ENCODE results near the gene LMAN1. TPM values are rescaled to one million over a fixed set of nuclear protein-coding genes. Genes with fewer than 3 reads are reported as not detected.
A peak's percentile ranks its signal among the peaks of the same experiment; 100 is the strongest.

Gene LMAN1
- total RNA-seq, 6 experiments from 2014 or later = 128 to 159 (median 149) TPM

GRCh38 chr18:59359576-59359952 lies 499 bp upstream of the LMAN1 start:
- Mint-ChIP-seq H3K36me3 (ENCODE audit: low read depth) (peaks cover 29% of the 10 kb centered on the region), H3K9me3 (no peaks in the 10 kb centered on the region), H3K27ac (no peak overlapping the region), H3K4me1 (ENCODE audit: low read depth) (peaks cover 45% of the 10 kb centered on the region), H3K27me3 (ENCODE audit: insufficient read depth) (peaks cover 4% of the 10 kb centered on the region; the same call in 1 of the 2 replicates), H3K4me3 (peak overlapping the region; percentile 83)
- TF ChIP-seq, protein P1, sequence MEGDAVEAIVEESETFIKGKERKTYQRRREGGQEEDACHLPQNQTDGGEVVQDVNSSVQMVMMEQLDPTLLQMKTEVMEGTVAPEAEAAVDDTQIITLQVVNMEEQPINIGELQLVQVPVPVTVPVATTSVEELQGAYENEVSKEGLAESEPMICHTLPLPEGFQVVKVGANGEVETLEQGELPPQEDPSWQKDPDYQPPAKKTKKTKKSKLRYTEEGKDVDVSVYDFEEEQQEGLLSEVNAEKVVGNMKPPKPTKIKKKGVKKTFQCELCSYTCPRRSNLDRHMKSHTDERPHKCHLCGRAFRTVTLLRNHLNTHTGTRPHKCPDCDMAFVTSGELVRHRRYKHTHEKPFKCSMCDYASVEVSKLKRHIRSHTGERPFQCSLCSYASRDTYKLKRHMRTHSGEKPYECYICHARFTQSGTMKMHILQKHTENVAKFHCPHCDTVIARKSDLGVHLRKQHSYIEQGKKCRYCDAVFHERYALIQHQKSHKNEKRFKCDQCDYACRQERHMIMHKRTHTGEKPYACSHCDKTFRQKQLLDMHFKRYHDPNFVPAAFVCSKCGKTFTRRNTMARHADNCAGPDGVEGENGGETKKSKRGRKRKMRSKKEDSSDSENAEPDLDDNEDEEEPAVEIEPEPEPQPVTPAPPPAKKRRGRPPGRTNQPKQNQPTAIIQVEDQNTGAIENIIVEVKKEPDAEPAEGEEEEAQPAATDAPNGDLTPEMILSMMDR (IDR thresholded peaks at IDR 0.05) = no peak
- no peak for DNase-seq

DNA sequence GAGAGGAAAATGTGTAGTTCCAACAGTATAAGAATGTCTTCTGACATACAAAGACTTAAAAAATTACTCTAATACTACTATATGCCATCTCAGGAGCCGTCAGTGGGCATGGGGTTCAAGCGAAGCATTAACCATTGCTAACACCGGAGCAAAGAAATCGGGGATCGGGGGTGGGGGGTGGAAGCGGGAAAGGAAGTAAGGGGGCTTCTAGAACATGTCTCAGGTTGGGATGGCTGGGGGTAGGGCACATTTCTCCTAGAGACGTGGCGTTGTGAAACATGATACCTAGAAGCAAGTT lies 702 bp downstream of the LMAN1 start:
- peaks cover 4% of the 10 kb centered on the region; the same call in 1 of the 2 replicates for H3K27me3 Mint-ChIP-seq (ENCODE audit: insufficient read depth)
- H3K27ac Mint-ChIP-seq = peak overlapping the region; percentile 99
- H3K4me1 Mint-ChIP-seq (ENCODE audit: low read depth) = peaks cover 48% of the 10 kb centered on the region
- no peak for DNase-seq
- peak overlapping the region; percentile 99 for H3K4me3 Mint-ChIP-seq
- no peaks in the 10 kb centered on the region for H3K9me3 Mint-ChIP-seq
- TF ChIP-seq, protein P1 (IDR thresholded peaks at IDR 0.05) = no peak
- H3K36me3 Mint-ChIP-seq (ENCODE audit: low read depth) = peaks cover 33% of the 10 kb centered on the region

DNA sequence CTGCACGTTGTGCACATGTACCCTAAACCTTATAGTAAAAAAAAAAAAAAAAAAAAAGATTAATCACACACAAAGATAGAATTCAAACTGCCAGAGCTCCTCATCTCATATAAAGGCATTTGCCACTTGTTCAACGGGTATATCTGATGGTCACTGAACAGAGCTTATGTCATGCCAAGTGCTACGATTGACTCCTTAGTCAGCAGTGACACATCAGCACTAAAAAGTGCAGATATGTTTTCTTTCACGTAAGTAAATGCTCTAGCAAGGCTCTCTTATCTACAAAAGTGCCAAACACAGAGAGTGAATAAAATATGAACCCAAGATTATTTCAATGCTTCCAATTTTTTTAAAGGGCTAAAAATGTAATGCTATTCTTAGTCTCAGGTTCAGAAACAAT lies 1.1 kb downstream of the LMAN1 start:
- TF ChIP-seq, protein P1 (IDR thresholded peaks at IDR 0.05) = no peak
- Mint-ChIP-seq H3K4me3 (peak overlapping the region; percentile 99), H3K4me1 (ENCODE audit: low read depth) (peaks cover 52% of the 10 kb centered on the region), H3K9me3 (no peaks in the 10 kb centered on the region), H3K27me3 (ENCODE audit: insufficient read depth) (peaks cover 4% of the 10 kb centered on the region; the same call in 1 of the 2 replicates), H3K27ac (peak overlapping the region; percentile 99), H3K36me3 (ENCODE audit: low read depth) (peaks cover 38% of the 10 kb centered on the region)
- peak; percentile 74 for DNase-seq

- H3K36me3 Mint-ChIP-seq (ENCODE audit: low read depth) = peaks cover 61% of the 10 kb centered on the region
- DNase-seq = no peak
Observed at GRCh38 chr18:59354731-59355130, 4.3 kb downstream of the LMAN1 start.

DNA sequence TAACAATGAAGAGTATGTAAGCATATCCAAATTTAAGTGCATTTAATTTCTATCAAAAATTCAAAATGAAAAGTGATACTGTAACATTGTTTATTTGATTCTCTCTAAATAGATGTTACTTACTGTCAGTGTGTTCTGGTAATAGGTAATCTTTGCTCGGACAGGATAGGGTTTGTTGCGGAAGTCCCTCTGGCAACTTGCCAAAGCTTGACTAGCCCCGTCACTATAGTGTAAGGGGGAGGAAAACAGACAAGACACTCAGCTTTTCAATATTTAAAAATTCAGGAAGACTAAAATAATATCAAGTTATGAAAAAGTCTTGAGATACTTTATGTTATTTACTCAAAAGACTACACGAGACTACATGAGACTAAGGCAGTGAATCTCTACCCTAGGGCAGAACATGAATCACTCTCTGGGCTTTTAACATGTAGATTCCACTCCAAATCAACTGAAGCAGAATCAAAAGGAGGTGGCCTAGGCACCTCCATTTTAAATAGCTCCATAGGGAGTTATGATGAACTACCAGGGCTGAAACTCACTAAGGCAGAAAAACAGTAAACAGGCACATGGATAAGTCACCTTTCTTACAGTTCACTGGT lies 5.9 kb downstream of the LMAN1 start:
- no peaks in the 10 kb centered on the region for H3K9me3 Mint-ChIP-seq
- TF ChIP-seq, protein P1 (IDR thresholded peaks at IDR 0.05) = no peak
- no peak for DNase-seq
- H3K27ac Mint-ChIP-seq = no peak overlapping the region
- H3K27me3 Mint-ChIP-seq (ENCODE audit: insufficient read depth) = no peaks in the 10 kb centered on the region; the same call in 1 of the 2 replicates
- peaks cover 50% of the 10 kb centered on the region for H3K4me1 Mint-ChIP-seq (ENCODE audit: low read depth)
- no peak overlapping the region for H3K4me3 Mint-ChIP-seq
- peaks cover 70% of the 10 kb centered on the region for H3K36me3 Mint-ChIP-seq (ENCODE audit: low read depth)

More at GRCh38 chr18:59354731-59355130, 4.3 kb downstream of the LMAN1 start:
- H3K4me1 Mint-ChIP-seq (ENCODE audit: low read depth) = peaks cover 53% of the 10 kb centered on the region
- no peak overlapping the region for H3K4me3 Mint-ChIP-seq
- no peaks in the 10 kb centered on the region for H3K9me3 Mint-ChIP-seq
- H3K27me3 Mint-ChIP-seq (ENCODE audit: insufficient read depth) = peaks cover 4% of the 10 kb centered on the region; the same call in 1 of the 2 replicates
- TF ChIP-seq, protein P1 (IDR thresholded peaks at IDR 0.05) = no peak
- peak overlapping the region; percentile 32; the same call in 1 of the 2 replicates for H3K27ac Mint-ChIP-seq

All from HFFc6 (cell line).